HepG2 (cell line): Measurements from ENCODE around the gene TBX3. TPM values are rescaled to one million over a fixed set of nuclear protein-coding genes. Genes with fewer than 3 reads are reported as not detected.

ENCODE experiments used
- ATF1 ChIP-seq: IDR thresholded peaks from 2 replicates; pipeline ENCODE4 v1.6.1; 2016; ENCODE audit warnings: mild to moderate bottlenecking, control low read depth
- DNMT3B ChIP-seq: conservative IDR thresholded peaks from 2 replicates; pipeline ENCODE4 v1.6.1; 2016; ENCODE audit warnings: missing biosample characterization, control low read depth
- EED ChIP-seq: sonication (generic); formaldehyde crosslinking; IDR thresholded peaks from 2 replicates; pipeline ENCODE4 v1.5.0; 2020; ENCODE audit warnings: mild to moderate bottlenecking, missing genetic modification reagents
- FOSL2 ChIP-seq: sonication (generic); formaldehyde crosslinking; IDR thresholded peaks from 2 replicates; pipeline ENCODE4 v1.4.0; 2020; ENCODE audit warnings: missing genetic modification reagents
- KLF11 ChIP-seq: IDR thresholded peaks from 2 replicates; pipeline ENCODE4 v1.6.1; 2016; ENCODE audit warnings: missing compliant biosample characterization
- KMT2B ChIP-seq: IDR thresholded peaks from 2 replicates; pipeline ENCODE4 v1.6.1; 2016; ENCODE audit warnings: missing genetic modification reagents, missing compliant biosample characterization
- NFATC3 ChIP-seq: sonication (generic); formaldehyde crosslinking; IDR thresholded peaks from 2 replicates; pipeline ENCODE4 v1.5.1; 2020; ENCODE audit warnings: mild to moderate bottlenecking, missing genetic modification reagents
- PPARG ChIP-seq: conservative IDR thresholded peaks from 2 replicates; pipeline ENCODE4 v1.6.1; 2016; ENCODE audit warnings: missing biosample characterization, missing genetic modification reagents
- RORA ChIP-seq: sonication (generic); formaldehyde crosslinking; IDR thresholded peaks from 2 replicates; pipeline ENCODE4 v1.5.0; 2020; ENCODE audit warnings: mild to moderate bottlenecking, missing genetic modification reagents, moderate library complexity
- SNAPC2 ChIP-seq: sonication (generic); formaldehyde crosslinking; IDR thresholded peaks from 2 replicates; pipeline ENCODE4 v1.8.1; 2022; ENCODE audit warnings: mild to moderate bottlenecking, missing genetic modification reagents
- SPEN ChIP-seq: sonication (generic); formaldehyde crosslinking; IDR thresholded peaks from 2 replicates; pipeline ENCODE4 v1.5.1; 2020; ENCODE audit warnings: low read depth, mild to moderate bottlenecking, missing genetic modification reagents
- TP53 ChIP-seq: sonication (generic); formaldehyde crosslinking; conservative IDR thresholded peaks from 2 replicates; pipeline ENCODE4 v1.4.0; 2020; ENCODE audit warnings: missing genetic modification reagents
- YEATS2 ChIP-seq: sonication (generic); formaldehyde crosslinking; IDR thresholded peaks from 2 replicates; pipeline ENCODE4 v1.4.0; 2020; ENCODE audit warnings: missing genetic modification reagents, borderline replicate concordance
- ZNF251 ChIP-seq: sonication (generic); formaldehyde crosslinking; IDR thresholded peaks from 2 replicates; pipeline ENCODE4 v1.9.0; 2021; ENCODE audit warnings: mild to moderate bottlenecking, missing genetic modification reagents
- ZNF326 ChIP-seq: sonication (generic); formaldehyde crosslinking; IDR thresholded peaks from 2 replicates; pipeline ENCODE4 v1.4.0; 2020; ENCODE audit warnings: missing genetic modification reagents, borderline replicate concordance
- ZNF431 ChIP-seq: sonication (generic); formaldehyde crosslinking; IDR thresholded peaks from 2 replicates; pipeline ENCODE4 v1.9.0; 2022; ENCODE audit warnings: missing genetic modification reagents, low read depth, mild to moderate bottlenecking, borderline replicate concordance
- polyA plus RNA-seq, 8 experiments: library from polyadenylated mRNA; depleted of rRNA in 3 of 8; stranded (reverse) in 7 of 8; unstranded in 1 of 8; fragments of >200 nt; fragmentation: Illumina TruSeq in 4 of 8; extraction: Trizol in 4 of 8; gene quantifications; 2 replicates each; pipeline versions ENCODE4 v1.2.1 to v1.2.3, GENCODE V29; 2011 to 2016; ENCODE audit warnings: low read depth in 4 of 8, missing spikeins in 1 of 8, mixed read lengths in 1 of 8; ENCODE audit not compliant: insufficient read depth in 1 of 8
- total RNA-seq, 5 experiments: library from RNA; depleted of rRNA; stranded (reverse); fragments of >200 nt; fragmentation: Illumina TruSeq; extraction: Trizol; gene quantifications; 2 replicates each; pipeline ENCODE4 v1.2.3, GENCODE V29; 2016; ENCODE audit warnings: low read depth in 1 of 5
- TF ChIP-seq, protein P1 (sequence below): sonication (generic); formaldehyde crosslinking; IDR thresholded peaks from 2 replicates; pipeline ENCODE4 v1.4.0; 2020; ENCODE audit warnings: missing genetic modification reagents
- TF ChIP-seq, protein P2 (sequence below): sonication (generic); formaldehyde crosslinking; IDR thresholded peaks from 2 replicates; pipeline ENCODE4 v1.4.0; 2020; ENCODE audit warnings: low read depth, missing genetic modification reagents
- TF ChIP-seq, protein P3 (sequence below): sonication (generic); formaldehyde crosslinking; IDR thresholded peaks from 2 replicates; pipeline ENCODE4 v1.8.0; 2022; ENCODE audit warnings: mild to moderate bottlenecking, missing genetic modification reagents, borderline replicate concordance
- TF ChIP-seq, protein P4 (sequence below): sonication (generic); formaldehyde crosslinking; IDR thresholded peaks from 2 replicates; pipeline ENCODE4 v1.5.1; 2020; ENCODE audit warnings: missing genetic modification reagents, mild to moderate bottlenecking, borderline replicate concordance

TBX3 gene
- total and polyA plus RNA-seq, 2 of the 13 experiments (the other 11 are each of a cell fraction or from before 2014, with no cell fraction given) = 27.1 to 42.4 TPM

DNA sequence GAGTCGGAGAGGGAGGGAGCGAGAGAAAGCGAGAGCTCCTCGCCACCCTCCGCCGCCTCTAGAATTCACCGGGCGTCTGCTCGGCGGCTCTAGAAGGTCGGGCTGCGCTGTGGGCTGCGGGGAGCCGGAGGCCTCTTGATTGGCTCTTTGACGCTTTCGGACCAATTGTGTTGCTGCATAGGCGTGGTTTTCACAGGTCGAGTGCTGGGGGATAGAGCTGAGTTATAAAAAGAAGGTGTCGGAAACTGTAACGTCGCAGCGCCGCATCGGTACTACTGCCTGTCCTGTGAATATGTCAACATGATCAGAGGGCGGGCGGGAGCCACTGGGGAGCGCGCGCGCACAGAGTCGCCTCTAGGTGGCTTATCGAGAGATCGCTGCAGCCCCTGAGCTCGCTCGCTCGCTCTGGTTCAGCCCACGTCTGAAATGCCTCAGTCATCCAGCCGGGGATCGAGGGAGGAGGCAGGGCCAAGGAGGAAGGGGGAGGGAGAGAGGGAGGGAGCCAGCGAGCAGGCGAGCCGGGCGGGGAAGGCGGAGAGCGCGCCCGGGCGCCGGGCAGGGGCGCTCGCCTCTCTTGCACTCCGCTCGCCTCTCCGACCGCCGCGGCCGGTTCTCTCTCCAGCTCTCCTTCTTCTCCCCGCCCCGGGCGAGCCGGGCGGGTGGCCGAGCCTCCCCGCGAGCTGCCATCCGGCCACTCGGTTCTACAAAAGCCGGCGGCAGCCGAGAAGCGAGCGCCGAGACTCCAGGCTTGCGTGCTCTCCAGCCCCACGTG is at the start of gene TBX3 (continued):
- TF ChIP-seq ZNF251 (no peak), ZNF326 (CRISPR knock-in tag) (no peak), SNAPC2 (CRISPR knock-in tag) (peak; percentile 62; the same call in 1 of the 2 replicates), DNMT3B (CRISPR knock-in tag) (0 out of 2 replicates have a peak, but pooled peaks have one; percentile 57), SPEN (0 out of 2 replicates have a peak, but pooled peaks have one; percentile 3), KLF11 (peak; percentile 68; the same call in 1 of the 2 replicates), TP53 (CRISPR knock-in tag) (0 out of 2 replicates have a peak, but pooled peaks have one; percentile 16), FOSL2 (CRISPR knock-in tag) (peak; percentile 57), ZNF431 (peak; percentile 70; the same call in 1 of the 2 replicates), EED (CRISPR knock-in tag) (peak; percentile 28), RORA (CRISPR knock-in tag) (no peak), KMT2B (CRISPR knock-in tag) (peak; percentile 65; the same call in 1 of the 2 replicates), YEATS2 (CRISPR knock-in tag) (0 out of 2 replicates have a peak, but pooled peaks have one; percentile 15), NFATC3 (CRISPR knock-in tag) (no peak), PPARG (CRISPR knock-in tag) (peak; percentile 49), ATF1 (CRISPR knock-in tag) (no peak)
- TF ChIP-seq, protein P1, sequence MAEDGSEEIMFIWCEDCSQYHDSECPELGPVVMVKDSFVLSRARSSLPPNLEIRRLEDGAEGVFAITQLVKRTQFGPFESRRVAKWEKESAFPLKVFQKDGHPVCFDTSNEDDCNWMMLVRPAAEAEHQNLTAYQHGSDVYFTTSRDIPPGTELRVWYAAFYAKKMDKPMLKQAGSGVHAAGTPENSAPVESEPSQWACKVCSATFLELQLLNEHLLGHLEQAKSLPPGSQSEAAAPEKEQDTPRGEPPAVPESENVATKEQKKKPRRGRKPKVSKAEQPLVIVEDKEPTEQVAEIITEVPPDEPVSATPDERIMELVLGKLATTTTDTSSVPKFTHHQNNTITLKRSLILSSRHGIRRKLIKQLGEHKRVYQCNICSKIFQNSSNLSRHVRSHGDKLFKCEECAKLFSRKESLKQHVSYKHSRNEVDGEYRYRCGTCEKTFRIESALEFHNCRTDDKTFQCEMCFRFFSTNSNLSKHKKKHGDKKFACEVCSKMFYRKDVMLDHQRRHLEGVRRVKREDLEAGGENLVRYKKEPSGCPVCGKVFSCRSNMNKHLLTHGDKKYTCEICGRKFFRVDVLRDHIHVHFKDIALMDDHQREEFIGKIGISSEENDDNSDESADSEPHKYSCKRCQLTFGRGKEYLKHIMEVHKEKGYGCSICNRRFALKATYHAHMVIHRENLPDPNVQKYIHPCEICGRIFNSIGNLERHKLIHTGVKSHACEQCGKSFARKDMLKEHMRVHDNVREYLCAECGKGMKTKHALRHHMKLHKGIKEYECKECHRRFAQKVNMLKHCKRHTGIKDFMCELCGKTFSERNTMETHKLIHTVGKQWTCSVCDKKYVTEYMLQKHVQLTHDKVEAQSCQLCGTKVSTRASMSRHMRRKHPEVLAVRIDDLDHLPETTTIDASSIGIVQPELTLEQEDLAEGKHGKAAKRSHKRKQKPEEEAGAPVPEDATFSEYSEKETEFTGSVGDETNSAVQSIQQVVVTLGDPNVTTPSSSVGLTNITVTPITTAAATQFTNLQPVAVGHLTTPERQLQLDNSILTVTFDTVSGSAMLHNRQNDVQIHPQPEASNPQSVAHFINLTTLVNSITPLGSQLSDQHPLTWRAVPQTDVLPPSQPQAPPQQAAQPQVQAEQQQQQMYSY (CRISPR knock-in tag) = no peak
- TF ChIP-seq, protein P2, sequence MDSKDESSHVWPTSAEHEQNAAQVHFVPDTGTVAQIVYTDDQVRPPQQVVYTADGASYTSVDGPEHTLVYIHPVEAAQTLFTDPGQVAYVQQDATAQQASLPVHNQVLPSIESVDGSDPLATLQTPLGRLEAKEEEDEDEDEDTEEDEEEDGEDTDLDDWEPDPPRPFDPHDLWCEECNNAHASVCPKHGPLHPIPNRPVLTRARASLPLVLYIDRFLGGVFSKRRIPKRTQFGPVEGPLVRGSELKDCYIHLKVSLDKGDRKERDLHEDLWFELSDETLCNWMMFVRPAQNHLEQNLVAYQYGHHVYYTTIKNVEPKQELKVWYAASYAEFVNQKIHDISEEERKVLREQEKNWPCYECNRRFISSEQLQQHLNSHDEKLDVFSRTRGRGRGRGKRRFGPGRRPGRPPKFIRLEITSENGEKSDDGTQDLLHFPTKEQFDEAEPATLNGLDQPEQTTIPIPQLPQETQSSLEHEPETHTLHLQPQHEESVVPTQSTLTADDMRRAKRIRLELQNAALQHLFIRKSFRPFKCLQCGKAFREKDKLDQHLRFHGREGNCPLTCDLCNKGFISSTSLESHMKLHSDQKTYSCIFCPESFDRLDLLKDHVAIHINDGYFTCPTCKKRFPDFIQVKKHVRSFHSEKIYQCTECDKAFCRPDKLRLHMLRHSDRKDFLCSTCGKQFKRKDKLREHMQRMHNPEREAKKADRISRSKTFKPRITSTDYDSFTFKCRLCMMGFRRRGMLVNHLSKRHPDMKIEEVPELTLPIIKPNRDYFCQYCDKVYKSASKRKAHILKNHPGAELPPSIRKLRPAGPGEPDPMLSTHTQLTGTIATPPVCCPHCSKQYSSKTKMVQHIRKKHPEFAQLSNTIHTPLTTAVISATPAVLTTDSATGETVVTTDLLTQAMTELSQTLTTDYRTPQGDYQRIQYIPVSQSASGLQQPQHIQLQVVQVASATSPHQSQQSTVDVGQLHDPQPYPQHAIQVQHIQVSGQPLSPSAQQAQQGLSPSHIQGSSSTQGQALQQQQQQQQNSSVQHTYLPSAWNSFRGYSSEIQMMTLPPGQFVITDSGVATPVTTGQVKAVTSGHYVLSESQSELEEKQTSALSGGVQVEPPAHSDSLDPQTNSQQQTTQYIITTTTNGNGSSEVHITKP (CRISPR knock-in tag) = peak; percentile 81; the same call in 1 of the 2 replicates
- TF ChIP-seq, protein P3, sequence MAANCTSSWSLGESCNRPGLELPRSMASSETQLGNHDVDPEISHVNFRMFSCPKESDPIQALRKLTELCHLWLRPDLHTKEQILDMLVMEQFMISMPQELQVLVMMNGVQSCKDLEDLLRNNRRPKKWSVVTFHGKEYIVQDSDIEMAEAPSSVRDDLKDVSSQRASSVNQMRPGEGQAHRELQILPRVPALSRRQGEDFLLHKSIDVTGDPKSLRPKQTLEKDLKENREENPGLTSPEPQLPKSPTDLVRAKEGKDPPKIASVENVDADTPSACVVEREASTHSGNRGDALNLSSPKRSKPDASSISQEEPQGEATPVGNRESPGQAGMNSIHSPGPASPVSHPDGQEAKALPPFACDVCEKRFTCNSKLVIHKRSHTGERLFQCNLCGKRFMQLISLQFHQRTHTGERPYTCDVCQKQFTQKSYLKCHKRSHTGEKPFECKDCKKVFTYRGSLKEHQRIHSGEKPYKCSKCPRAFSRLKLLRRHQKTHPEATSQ = 0 out of 2 replicates have a peak, but pooled peaks have one; percentile 91
- TF ChIP-seq, protein P4, sequence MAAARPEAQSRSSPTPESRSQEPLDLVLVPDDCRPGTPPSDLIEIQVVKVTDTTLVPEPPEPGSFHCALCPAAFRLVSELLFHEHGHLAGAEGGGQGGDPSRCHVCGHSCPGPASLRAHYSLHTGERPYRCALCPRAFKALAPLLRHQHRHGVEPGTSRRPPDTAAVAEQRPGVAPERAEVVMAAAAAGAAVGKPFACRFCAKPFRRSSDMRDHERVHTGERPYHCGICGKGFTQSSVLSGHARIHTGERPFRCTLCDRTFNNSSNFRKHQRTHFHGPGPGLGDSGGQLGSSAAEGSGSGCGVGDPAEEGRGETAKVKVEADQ (CRISPR knock-in tag) = 0 out of 2 replicates have a peak, but pooled peaks have one; percentile 69
